CD4-positive, alpha-beta T cell (primary cell): ENCODE measurements around the gene PTPRN2. TPM values are rescaled to one million over a fixed set of nuclear protein-coding genes. Genes with fewer than 3 reads are reported as not detected.

Experiments used
- ATAC-seq: fragments of 200-7000 bp; cut with Tn5 transposase; one replicate; pipeline ENCODE4 v1.10.0; 2022; ENCODE audit warnings: mild to moderate bottlenecking; ENCODE audit not compliant: poor library complexity
- CTCF ChIA-PET: fragments of 350-600 bp; sonication (Branson Sonifier 250); formaldehyde crosslinking; loops from one replicate; lab custom pipeline; 2021; ENCODE audit warnings: antibody characterized with exemption, inconsistent platforms; lab: Charles Lee
- POLR2A ChIA-PET: fragments of 350-600 bp; sonication (Branson Sonifier 250); formaldehyde crosslinking; loops from one replicate; lab custom pipeline; 2021; ENCODE audit warnings: antibody characterized with exemption, inconsistent platforms; lab: Charles Lee
- DNase-seq, 14 experiments: peaks; one replicate each; pipeline ENCODE4 v3.0.0-alpha.2; 2013 to 2020; ENCODE audit warnings: mixed read lengths in 2 of 14
- H3K27ac ChIP-seq, 2 donors: one replicate each; pipeline versions ENCODE4 v1.5.1 to v1.7.0; 2013; ENCODE audit warnings: low read length in 2 of 2, low read depth in 1 of 2, mild to moderate bottlenecking in 1 of 2
- H3K27me3 ChIP-seq, 2 experiments: 1 replicate in 1 of 2; 2 replicates in 1 of 2; pipeline versions ENCODE4 v1.6.1 to v1.7.0; 2013; ENCODE audit warnings: low read length in 2 of 2, control low read depth in 1 of 2, mild to moderate bottlenecking in 1 of 2, moderate library complexity in 1 of 2; ENCODE audit not compliant: insufficient read depth in 2 of 2, control insufficient read depth in 1 of 2
- H3K36me3 ChIP-seq: one replicate; pipeline ENCODE4 v1.6.1; 2013; ENCODE audit warnings: low read length, control low read depth; ENCODE audit not compliant: insufficient read depth
- H3K4me1 ChIP-seq: one replicate; pipeline ENCODE4 v1.6.1; 2013; ENCODE audit warnings: low read length, control low read depth; ENCODE audit not compliant: insufficient read depth
- H3K4me3 ChIP-seq: one replicate; pipeline ENCODE4 v1.5.1; 2013; ENCODE audit warnings: mild to moderate bottlenecking, low read length, moderate library complexity
- H3K9me3 ChIP-seq, 2 experiments: 1 replicate in 1 of 2; 2 replicates in 1 of 2; pipeline versions ENCODE4 v1.6.1 to v1.7.0; 2013; ENCODE audit warnings: low read length in 2 of 2, mild to moderate bottlenecking in 2 of 2, control low read depth in 1 of 2, moderate library complexity in 1 of 2; ENCODE audit not compliant: control insufficient read depth in 1 of 2, insufficient read depth in 1 of 2
- H3K27ac Mint-ChIP-seq: one replicate; pipeline ENCODE4 v1.8.0; 2020; ENCODE audit warnings: mixed read lengths
- H3K27me3 Mint-ChIP-seq: one replicate; pipeline ENCODE4 v1.8.0; 2021; ENCODE audit warnings: mixed read lengths
- H3K36me3 Mint-ChIP-seq: one replicate; pipeline ENCODE4 v1.8.0; 2021; ENCODE audit warnings: low read depth, mixed read lengths
- H3K4me1 Mint-ChIP-seq: one replicate; pipeline ENCODE4 v1.8.0; 2021; ENCODE audit warnings: low read depth, mixed read lengths
- H3K4me3 Mint-ChIP-seq: one replicate; pipeline ENCODE4 v1.8.0; 2020; ENCODE audit warnings: mild to moderate bottlenecking, mixed read lengths
- H3K9me3 Mint-ChIP-seq: one replicate; pipeline ENCODE4 v1.8.0; 2020; ENCODE audit warnings: mixed read lengths
- CTCF ChIP-seq: fragments of 200-600 bp; IDR thresholded peaks from one replicate; pipeline ENCODE4 v1.8.0; 2022; ENCODE audit warnings: antibody characterized with exemption, mild to moderate bottlenecking
- intact Hi-C, 2 experiments: fragments of 100-400 bp; cut with DNase I in 1 of 2; cut with micrococcal nuclease in 1 of 2; formaldehyde crosslinking; loops; one replicate each; pipeline versions ENCODE4 v1.15.1 to v1.9.0; 2023 to 2025; cut with DNase I, micrococcal nuclease
- total RNA-seq, 174 experiments: library from RNA in 2 of 174; stranded (reverse) in 2 of 174; gene quantifications; one replicate each; pipeline ENCODE4 v1.2.3 and lab custom pipeline; 2021 to 2026

The PTPRN2 gene
- total RNA-seq, 2 experiments from 2014 or later = 0.34 to 0.44 TPM

DNA sequence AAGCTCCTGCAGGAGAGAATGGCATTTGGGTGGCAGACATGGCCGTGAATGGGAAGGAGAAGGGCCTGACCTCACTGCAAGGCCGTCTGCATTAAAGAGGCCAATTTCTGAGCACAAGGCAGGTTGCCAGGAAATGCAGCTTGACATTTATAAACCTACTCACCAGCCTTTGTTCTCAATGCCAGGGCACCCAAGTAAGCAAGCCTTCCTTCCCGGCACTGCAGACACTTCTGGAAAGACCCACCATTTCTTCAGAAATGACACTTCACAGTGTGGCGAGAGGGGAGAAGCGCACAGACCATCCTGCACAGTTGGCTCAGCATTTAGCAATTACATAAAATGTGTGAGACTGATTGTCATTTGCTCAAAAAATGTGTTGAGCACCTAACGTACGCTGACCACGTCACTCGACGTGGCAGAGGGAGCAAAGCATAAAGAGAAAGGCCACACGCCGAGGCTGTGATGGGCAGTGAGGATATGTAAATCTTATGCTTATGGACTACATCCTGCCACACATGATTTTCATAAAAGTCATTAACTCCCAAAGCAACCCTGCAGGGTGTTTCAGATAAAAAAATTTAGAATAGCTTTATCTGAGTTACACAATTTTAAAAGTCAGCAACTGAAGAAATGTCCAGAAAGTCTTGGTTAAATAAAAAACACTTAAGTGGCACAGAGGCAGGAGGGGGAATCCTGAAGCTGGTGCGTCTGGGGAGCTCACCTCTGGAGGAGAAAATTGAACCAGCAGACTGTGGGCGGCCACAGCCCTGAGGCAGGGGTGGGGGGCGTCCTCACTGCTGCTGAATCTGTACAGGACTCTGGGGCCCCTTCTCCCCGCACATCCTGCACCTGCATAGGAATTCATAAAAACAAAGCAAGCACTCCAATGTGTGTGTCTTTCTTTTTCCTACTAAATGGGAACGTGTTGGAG, 543.8 kb downstream of the PTPRN2 start:
- no peak overlapping the region for H3K4me3 Mint-ChIP-seq
- DNase-seq (no peak), ATAC-seq (no peak)
- H3K4me1 ChIP-seq = no peaks in the 10 kb centered on the region
- no peak overlapping the region for H3K27ac Mint-ChIP-seq
- intact Hi-C loops = no loop called here
- H3K36me3 Mint-ChIP-seq = no peaks in the 10 kb centered on the region
- ChIA-PET POLR2A (no interaction called here), CTCF (no interaction called here)
- peaks cover 11 to 12% of the 10 kb centered on the region in 2 experiments for H3K9me3 ChIP-seq
- no peaks in the 10 kb centered on the region for H3K4me1 Mint-ChIP-seq
- no peak overlapping the region for H3K4me3 ChIP-seq
- TF ChIP-seq CTCF = no peak
- no peaks in the 10 kb centered on the region for H3K27me3 Mint-ChIP-seq
- peaks cover 8% of the 10 kb centered on the region for H3K9me3 Mint-ChIP-seq
- H3K27ac ChIP-seq = no peak overlapping the region
- no peaks in the 10 kb centered on the region for H3K36me3 ChIP-seq
- no peaks in the 10 kb centered on the region for H3K27me3 ChIP-seq

- ATAC-seq (no peak), DNase-seq (no peak)
- intact Hi-C loops = no loop called here
- H3K27me3 ChIP-seq = no peaks in the 10 kb centered on the region
- POLR2A ChIA-PET = no interaction called here
- no peaks in the 10 kb centered on the region for H3K36me3 Mint-ChIP-seq
- H3K27me3 Mint-ChIP-seq = no peaks in the 10 kb centered on the region
- peaks cover 10% of the 10 kb centered on the region for H3K9me3 Mint-ChIP-seq
- H3K9me3 ChIP-seq = peaks cover 14% of the 10 kb centered on the region in 2 experiments
- H3K27ac ChIP-seq = no peak overlapping the region
- TF ChIP-seq CTCF = no peak
- no peak overlapping the region for H3K4me3 ChIP-seq
- H3K27ac Mint-ChIP-seq = no peak overlapping the region
- no peaks in the 10 kb centered on the region for H3K4me1 ChIP-seq
- no peak overlapping the region for H3K4me3 Mint-ChIP-seq
- CTCF ChIA-PET = no interaction called here
- no peaks in the 10 kb centered on the region for H3K36me3 ChIP-seq
- no peaks in the 10 kb centered on the region for H3K4me1 Mint-ChIP-seq
Measured at GRCh38 chr7:158042156-158042880, 545.3 kb downstream of the PTPRN2 start.

DNA sequence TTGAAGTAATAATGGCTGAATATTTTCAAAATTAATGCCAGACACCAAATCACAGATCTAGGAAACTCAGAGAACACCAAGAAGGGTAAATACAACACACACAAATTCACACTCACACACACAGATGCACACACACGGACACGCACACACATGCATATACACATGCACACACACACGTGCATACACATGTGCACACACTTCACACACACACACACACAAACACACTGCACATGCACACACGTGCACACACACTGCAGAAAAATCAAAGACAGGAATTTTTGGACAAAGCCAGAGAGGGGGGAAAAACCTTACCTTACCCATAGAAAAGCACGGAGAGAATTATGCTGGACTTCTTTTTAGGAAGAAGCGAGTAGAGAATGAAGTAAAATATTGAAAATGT, 547.4 kb downstream of the PTPRN2 start:
- no peaks in the 10 kb centered on the region for H3K36me3 ChIP-seq
- H3K27ac Mint-ChIP-seq = no peak overlapping the region
- no peaks in the 10 kb centered on the region for H3K4me1 ChIP-seq
- ATAC-seq (no peak), DNase-seq (no peak)
- H3K9me3 Mint-ChIP-seq = peaks cover 13% of the 10 kb centered on the region
- no peaks in the 10 kb centered on the region for H3K36me3 Mint-ChIP-seq
- no peaks in the 10 kb centered on the region for H3K4me1 Mint-ChIP-seq
- no peak overlapping the region for H3K27ac ChIP-seq
- intact Hi-C loops = no loop called here
- POLR2A ChIA-PET = no interaction called here
- H3K9me3 ChIP-seq = peaks cover 14% of the 10 kb centered on the region in 2 experiments
- CTCF ChIA-PET = no interaction called here
- no peaks in the 10 kb centered on the region for H3K27me3 ChIP-seq
- H3K4me3 Mint-ChIP-seq = no peak overlapping the region
- no peak for TF ChIP-seq CTCF
- H3K27me3 Mint-ChIP-seq = no peaks in the 10 kb centered on the region
- H3K4me3 ChIP-seq = no peak overlapping the region
